Activated naive CD4-positive, alpha-beta T cell (primary cell): ENCODE results near the gene AUTS2.

Experiments
- DNase-seq, 4 experiments: peaks; one replicate each; lab custom pipeline; 2025; lab: John Stamatoyannopoulos, UW

AUTS2 gene

DNA sequence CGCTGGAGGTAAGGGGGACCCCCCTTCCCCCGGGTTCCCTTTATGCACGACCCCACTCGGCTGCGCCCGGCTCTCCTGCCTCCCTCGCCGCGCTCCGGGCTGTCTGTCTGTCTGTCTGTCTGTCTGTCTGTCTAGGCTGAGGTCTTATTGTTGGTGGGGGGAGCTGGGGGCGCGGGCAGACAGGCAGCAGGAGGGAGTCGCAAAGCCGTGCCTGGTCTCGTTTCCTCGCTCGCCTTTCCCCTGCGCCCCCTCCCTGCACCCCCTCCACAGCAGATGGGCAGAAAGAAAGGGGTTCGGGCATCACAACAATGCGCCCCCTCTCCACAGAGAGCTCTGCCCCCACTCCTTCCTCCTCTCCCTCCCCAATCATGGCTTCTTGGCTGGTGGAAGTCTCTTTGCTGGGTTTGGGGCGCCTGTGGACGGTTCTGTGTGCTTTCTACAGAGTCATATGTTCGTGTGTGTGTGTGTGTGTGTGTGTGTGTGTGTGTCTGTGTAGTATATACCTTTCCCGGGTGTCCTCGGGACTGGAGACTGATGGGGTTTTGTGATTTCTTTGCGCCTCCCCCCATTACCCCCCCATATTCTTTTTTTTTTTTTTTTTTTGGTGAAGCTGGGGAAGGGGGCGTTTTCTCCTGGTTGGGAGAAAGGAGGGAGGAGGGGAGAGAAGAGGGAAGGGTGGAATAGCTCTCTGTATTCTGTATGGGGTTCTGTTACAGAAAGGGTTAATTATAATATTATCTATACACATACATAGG, 1.9 kb downstream of the AUTS2 start:
- no peak for DNase-seq

DNA sequence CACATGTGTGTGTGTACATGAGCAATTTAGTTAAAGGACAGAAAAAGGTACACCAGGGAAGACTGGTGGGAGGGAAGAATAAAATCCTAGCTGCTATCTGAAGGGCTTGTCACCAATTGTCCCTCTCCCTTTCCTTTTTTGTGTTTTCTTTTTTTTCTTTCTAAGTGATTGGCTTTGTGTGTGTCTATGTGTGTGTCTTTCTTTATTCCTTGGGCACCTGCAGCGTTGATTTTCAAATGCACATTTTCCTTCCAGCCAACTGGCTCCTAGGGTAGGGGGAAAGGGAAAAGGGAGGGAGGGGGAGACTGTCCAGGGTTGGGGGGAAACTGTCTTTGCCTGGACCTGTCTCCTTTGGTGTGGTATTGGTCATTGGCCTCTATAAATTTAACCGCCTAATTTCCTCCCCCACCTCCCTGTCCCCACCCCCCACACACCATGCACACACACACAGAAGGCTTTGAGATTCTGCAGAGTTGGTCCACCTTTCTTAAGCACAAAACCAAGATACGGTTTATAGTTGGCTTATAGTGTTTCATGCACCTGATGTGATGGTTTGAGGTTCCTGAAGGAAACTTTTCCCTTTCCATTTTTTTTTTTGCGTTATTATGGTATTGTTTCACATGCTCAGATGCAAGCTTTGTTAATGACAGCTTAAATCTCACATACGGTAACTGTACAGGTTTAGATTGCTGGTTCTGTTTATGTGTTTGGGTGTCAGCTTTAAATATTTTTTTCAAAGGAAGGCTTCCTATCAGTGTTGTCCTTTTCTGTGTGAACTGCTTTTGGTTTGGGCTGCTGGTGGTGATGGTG, 2.6 kb downstream of the AUTS2 start:
- no peak for DNase-seq

DNA sequence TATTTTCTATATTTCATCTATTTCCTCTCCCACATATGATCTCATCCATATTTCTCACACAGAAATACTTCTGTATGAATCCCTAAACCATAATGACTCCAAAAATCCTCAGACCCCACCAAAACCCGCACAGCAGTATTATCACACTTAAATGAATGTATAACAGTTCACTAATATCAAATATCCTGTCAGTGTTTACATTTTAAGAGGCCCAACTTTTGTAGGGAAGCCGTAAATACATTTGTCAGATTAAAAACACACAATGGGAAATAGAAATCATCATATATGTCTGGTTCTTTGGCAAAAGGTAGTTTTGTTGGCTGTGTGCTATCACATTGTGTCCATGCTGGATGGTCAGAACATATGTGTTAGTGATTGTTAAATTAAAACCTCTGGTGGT, 4.2 kb downstream of the AUTS2 start:
- no peak for DNase-seq

DNA sequence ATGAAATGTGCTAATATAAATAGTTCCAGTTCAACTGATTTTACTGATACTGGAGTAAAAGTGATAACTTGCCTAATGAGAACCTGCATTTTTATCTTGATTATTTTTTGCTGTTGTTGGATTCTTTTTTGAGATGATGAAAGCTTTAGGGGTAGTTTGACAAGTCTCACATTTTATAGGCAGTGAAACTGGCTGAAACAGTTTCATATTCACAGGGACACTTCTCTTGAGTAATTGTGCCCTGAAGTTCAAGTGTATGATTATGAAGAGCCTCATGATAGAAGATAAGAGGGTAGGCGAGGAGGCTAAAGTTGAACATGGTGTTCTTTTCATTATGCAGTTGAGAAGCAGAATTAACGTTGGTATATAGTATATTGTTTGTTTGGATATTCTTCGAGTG, 5.1 kb downstream of the AUTS2 start:
- no peak for DNase-seq

DNA sequence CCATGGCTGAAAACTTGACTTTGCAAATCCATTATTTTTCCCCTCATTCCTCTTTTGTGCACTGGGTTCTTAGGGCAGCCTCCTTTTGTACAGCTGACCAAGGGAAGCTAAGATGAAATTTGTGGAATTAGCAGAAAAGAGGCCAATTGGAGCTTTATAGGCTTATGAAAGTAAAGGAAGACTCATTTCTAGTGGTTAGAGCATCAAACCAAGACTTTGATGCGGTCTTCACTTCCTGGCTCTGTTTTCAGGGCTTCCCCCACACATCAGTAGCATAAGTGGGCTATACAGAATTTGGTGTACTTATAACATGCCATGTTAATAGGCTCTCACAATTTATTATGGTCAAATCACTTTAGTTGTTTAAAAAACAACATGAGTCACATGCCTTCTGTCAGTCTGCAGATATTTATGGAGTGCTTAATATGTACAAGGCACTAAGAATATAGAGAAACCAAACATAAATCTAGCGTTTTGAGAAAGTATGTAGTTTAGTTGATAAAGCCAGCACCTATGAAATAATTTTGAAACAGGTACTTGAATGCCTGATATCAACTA, 5.7 kb downstream of the AUTS2 start:
- no peak for DNase-seq

DNA sequence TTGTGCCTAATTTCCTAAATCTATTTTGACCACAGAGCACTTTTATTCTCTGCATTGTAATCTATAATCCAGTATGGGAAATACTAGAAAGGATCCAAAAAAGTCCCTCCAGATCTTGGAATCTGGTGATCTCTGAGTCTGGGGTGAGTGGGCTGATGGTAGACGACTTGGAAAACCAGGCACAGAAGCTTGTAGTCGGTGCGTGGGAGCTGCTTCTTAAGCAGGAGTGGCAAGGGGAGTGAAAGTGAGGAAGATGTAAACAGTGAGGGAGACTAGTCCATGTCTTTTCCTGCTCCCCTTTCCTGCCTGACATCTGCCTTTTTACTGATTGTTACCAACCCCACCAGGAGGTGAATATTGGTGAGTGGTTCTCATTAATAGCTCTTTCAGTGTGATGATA, 6.8 kb downstream of the AUTS2 start:
- no peak for DNase-seq

DNA sequence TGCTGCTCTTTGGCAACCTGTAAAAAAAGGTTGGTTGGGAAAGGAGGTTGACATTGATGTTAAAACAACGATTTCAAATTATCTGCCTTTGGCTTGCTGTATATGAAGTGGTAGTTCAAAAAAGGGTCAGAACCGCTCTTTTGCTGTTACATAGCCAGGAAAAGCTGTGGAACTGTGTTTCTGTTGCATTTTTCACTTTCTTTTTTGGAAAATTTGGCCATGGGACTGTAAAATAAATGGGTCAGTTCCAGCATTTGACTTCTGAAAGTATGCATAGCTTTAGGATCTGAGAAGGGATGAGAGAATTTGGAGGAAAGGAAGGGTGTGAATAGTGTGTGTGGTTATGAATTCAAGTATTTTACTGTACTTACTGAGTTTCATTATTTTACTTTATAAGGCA, 7.3 kb downstream of the AUTS2 start:
- no peak for DNase-seq

DNA sequence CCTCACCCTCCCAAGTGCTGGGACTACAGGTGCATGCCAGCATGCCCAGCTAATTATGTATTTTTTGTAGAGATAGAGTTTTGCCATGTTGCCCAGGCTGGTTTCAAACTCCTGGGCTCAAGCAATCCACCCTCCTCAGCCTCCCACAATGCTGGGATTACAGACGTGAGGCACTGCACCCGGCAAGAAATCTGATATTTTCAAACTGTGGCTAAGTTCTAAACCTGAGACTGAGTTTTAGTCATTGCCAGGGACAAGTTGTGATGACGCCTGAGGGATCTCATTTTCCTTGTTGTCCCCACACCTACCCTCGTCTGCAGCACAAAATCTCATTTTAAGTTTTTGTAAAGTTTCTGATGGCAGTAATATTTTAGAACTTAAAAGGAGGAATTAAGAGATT, 9.8 kb downstream of the AUTS2 start:
- DNase-seq = no peak

DNA sequence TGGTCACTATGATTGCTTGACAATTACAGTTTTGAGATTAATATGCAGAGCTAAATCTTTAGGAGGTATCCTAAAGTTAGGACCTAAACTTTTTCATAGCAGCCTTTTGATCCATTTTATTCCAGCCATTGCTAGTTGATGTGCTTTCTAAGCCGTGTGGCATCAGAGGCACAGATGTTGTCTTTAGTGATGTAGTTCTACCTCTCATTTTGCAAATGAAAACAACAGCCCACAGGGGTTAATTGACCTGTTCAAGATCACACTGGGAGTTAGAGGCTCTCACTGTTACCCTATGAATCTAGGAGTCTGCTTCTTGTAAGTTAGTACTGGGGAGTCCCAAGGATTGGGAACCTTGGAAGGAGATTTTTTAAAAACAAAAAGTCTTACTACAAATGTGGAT, 10.6 kb downstream of the AUTS2 start:
- DNase-seq = no peak

DNA sequence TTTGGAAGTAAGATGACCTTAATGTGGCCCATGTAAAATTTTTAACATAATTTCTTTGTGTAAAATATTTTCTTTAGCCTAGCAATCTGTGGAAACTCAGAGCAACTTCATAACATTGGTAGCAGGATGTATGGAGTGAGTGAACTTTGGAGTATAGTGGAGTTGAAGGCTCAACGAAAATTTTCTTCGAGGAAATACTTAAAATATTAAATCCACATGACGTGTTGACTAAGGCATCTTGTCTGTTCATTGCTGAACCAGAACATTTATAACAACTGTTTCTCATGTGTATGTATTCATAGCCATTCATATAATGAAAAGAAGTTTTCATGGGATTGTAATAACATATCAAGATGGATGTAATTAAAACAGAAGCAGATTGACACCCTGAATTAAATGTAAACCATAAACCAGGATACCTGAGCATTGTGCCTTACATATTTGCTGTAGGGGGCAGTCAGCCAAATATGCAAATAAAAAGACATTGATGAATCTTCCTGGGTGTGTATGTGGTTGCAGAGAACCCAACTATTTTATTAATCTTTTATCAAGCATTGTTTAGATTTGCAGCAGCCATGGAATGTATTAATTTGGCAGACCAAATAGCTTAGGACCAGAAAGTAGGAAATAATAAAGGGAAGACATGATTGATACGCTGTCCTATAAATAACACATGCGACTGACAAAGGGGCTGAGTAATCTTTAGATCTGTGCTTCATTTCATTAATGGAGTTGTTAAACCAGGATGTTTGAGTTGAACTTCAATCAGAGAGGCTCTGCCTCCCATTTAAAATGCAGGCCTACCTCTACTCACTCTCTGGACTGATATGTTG, 11.5 kb downstream of the AUTS2 start:
- DNase-seq = no peak

DNA sequence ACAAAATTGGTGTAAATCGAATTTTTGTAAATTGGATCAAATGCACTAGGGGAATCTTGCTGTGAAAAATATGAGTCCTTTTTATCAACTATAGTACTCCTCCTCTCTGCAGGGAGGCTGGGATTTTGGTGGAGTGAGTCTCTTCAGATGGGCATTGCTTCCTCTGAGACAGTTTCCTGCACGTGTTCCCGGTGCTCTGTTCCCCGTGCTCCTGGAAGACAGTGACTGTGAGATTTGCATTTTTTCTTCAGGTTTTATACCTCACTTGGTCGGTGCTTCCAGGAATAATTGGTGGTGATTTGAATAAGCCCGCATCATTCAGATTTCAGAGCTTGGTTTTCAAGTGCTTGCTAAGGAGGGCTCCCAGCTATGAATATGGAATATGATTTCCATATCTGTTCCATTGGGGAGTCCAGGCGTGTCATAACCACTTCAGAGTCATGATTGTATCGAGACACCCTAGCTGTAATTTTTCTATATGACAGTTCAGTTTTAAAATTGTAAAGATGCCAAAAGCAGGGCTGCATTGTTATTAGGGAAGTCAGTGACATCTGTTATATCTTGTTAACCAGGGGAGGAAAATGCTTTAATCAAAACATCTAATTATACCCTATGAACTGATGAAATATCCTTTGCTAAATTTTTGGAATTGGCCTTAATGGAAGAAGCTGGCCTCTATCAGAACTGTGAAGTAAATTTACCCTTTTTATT, 12.3 kb downstream of the AUTS2 start:
- DNase-seq = no peak

DNA sequence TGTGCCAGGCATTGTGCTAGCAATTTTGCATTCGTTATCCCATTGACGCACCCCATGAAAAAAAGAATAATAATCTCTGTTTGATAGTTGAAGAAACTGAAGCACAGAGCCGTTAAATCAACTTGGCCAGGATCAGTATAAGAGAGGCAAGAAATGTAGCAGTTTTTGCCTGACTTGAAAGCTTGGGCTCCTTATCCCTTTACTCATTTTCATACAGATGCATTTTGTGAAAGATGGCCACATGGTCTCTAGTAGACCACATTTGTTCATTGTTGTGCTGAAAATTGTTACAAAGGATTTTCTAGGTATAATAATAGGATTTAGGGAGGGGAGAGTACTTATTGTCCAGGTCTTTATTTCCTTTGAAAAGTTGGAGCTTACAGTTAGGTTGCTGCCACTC, 14.7 kb downstream of the AUTS2 start:
- no peak for DNase-seq

DNA sequence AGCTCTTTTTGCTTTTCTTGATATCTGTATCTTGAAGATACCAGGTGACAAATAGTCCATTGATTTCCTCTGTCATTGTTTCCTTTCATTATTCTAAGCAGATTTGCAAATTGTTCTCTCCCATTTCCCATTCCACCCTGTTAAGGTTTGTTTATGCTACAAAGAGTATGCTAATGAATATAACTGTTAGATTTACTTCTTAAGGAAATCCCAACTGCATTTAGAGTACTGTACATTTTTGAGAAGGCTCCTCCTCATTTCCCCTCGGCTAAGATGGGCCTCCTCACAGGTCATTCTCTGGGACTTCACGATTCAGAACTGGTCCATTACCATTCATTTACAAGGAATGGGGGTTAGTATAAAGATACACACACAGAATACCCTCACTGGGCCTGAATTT, 15.6 kb downstream of the AUTS2 start:
- DNase-seq = no peak

DNA sequence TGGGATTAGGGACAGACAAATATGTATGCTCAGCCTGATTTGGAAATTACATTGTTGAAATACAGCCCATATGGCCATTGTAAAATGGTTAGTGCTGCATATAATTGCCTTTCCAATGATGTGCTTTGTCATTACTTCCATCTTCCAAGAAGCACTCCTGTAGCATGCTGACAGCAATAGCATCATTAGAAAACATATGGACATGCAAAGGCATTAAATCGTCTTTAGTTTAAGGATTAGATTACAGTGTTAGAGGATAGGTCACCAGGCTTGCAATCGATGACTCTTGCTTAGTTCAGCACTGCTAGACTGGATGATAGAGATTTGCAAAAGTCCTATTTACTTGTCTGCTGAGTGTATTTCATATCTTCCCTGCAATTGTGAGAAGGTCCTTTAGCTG, 17.4 kb downstream of the AUTS2 start:
- no peak for DNase-seq

DNA sequence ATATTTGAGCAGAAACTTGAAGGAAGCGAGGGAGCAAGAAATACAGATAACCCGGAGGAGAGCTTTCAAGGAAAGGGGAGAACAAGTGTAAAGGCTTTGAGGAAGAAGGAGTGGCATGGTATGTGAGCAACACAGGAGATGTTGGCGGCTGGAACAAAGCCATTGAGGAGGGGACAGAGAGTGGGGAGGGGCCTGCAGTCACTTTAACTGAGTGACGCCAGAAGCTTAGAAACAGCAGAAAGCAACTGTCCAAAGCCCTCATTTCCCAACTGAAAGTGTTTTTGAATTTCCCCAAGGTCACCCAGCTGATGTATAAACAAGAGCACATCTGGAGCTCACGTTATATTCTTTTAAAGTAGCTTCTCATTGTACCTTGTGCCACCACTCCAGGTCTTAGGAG, 19.1 kb downstream of the AUTS2 start:
- DNase-seq = no peak

DNA sequence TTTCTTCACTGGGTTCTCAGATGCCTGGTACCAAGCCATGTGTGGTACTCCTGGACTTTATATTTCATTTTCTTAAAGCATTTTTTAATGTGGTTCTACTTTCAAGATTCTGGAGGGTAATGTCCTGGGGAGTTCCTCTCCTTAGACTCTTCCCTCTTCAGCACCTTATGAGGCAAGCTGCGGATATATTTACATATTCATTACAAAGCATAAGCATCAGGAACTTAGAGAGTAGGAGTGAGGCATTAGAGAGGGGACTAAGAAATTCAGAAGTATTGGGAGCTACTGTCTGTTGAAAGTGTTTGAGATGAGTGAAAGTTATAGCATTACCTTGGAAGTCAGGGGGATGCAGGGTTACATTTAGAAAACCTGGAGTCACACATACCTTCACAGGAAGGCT, 20.8 kb downstream of the AUTS2 start:
- DNase-seq = no peak

DNA sequence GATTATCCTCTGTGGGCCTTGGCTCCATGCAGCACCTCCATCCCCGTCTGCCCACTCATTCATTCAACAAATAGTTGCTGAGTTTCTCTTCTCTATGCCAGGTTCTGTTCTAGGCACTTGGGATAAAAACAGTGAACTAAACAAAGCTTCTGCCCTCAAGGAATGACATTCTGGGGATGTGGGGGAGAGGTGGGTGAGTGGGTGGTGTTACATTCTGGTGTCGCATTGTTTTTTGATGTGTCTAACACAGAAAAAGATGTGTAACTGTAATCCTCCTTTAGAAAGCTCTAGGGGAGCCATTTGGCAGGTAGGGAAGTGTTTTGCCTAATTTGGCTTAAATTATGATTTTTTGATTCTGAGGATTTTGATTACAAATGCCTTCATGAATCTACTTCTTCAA, 21.4 kb downstream of the AUTS2 start:
- no peak for DNase-seq

DNA sequence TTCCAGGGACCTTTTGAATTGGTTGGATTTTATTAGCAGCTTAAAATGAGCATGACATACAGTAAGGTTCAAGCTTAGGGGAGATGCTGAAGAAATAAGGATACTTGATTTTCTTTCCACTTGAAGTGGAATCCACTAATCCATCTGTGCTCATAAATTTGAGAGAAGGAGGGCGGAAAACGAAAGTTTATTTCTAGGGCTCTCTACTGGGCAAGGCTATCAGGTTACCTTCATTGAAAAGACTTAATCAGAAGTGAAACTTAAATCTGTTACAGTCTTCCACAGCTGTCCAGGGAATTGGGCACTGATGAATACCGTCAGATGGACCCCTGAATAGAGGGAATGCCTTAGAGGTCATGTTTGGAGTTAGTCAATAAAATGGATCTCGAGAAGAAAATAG, 21.8 kb downstream of the AUTS2 start:
- DNase-seq = no peak

DNA sequence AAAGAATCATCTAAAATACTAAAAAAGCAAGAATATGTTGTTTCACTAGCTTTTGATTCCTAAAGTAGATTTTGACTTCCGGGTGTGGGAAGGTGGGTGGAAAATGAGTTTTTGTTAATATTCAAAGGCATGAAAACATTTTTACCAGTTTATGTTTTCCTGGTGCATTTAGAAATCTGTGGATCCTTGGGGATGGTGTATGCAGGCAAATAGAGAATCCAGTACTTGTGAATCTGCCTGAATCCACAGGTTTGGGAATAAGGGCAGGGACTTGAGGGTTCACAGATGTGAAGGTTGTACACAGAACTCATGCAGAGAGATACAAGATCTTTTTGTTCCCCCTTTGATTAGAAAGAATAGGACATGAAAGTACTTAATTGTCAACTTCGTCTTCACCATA, 22.4 kb downstream of the AUTS2 start:
- DNase-seq = no peak

DNA sequence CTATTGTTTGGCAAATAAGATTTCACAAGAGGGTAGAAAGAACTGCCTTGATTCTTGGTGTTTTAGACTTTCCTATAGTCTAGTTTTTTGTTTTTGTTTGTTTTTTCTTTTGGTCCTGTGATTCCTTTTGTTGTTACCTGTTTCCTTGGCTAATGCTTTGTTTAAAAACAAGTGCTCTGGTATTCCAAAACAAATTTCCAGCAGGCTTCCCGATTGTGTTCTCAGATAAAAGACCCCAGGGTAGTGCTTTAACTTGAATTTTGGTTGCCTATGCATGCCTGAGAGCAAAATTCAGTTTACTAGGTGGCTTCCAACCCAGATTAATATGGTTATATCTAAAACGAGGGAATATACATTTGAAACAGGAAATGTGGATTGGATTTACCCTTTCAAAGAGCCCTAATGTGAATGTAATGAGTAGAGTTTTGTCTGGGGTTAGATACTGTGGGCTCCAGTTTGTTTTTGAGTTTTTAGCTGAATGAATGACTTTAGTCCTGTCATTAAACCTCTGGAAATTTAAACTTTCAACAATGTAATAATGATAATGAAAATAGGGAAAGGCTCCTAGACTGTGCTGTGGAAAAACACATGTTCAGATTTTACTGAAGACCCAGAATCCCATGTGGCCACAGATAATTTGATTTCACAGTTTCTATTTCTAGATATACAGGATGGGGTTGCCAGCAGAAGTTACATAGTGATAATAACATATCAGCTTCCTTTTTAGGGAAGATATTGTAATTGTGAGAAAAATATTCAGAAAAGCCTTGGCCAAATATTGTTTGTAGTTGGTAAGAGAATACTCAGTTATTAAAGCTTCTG, 23.9 kb downstream of the AUTS2 start:
- DNase-seq = no peak

DNA sequence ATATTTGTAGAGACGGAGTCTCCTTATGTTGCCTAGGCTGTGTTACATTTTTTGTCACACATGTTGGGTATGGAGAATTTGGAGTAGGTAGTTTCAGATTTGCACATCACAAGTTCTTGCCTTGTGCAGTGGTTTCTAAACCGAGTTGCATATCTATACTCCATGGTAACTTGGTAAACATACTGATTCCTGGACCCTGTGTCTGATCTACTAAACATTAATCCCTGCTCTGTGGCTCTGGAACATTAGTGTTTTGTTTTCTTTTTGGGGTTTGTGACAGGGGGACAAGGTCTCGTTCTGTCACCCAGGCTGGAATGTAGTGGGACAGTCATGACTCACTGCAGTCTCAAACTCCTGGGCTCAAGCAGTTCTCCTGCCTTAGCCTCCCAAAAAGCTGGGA, 24.7 kb downstream of the AUTS2 start:
- DNase-seq = no peak
